Neural cell (in vitro differentiated cells): Measurements from ENCODE around the gene MBNL2. TPM values are rescaled to one million over a fixed set of nuclear protein-coding genes. Genes with fewer than 3 reads are reported as not detected.

Experiments
- H2AFZ ChIP-seq: fragments of 200-600, 300-800 bp; sonication (generic), shearing (Covaris generic); 2 replicates; pipeline ENCODE4 v1.6.0; 2014; ENCODE audit warnings: low read depth, mild to moderate bottlenecking, antibody characterized with exemption, low read length, moderate library complexity
- H3F3A ChIP-seq: fragments of 200-600 bp; shearing (Covaris generic); 2 replicates; pipeline ENCODE4 v1.6.1; 2016; ENCODE audit warnings: mild to moderate bottlenecking, moderate library complexity, mixed read lengths, antibody characterized with exemption, low read length; ENCODE audit not compliant: insufficient read depth, poor library complexity, severe bottlenecking
- H3K27ac ChIP-seq: fragments of 200-600, 300-800 bp; sonication (generic), shearing (Covaris generic); 2 replicates; pipeline ENCODE4 v1.5.1; 2014; ENCODE audit warnings: mild to moderate bottlenecking, low read length, moderate library complexity
- H3K27me3 ChIP-seq: fragments of 300-800, 200-600 bp; sonication (generic), shearing (Covaris generic); 2 replicates; pipeline ENCODE4 v1.6.0; 2014; ENCODE audit warnings: mild to moderate bottlenecking, low read depth, low read length, moderate library complexity; ENCODE audit not compliant: insufficient read depth
- H3K36me3 ChIP-seq: fragments of 300-800, 200-600 bp; sonication (generic), shearing (Covaris generic); 2 replicates; pipeline ENCODE4 v1.5.1; 2014; ENCODE audit warnings: mild to moderate bottlenecking, antibody characterized with exemption, low read length, moderate library complexity; ENCODE audit not compliant: insufficient read depth
- H3K4me2 ChIP-seq: fragments of 300-800, 200-600 bp; sonication (generic), shearing (Covaris generic); 2 replicates; pipeline ENCODE4 v1.6.0; 2014; ENCODE audit warnings: mild to moderate bottlenecking, low read length
- H3K4me3 ChIP-seq: fragments of 300-800, 200-600 bp; sonication (generic), shearing (Covaris generic); 2 replicates; pipeline ENCODE4 v1.5.1; 2014; ENCODE audit warnings: mild to moderate bottlenecking, low read length, moderate library complexity
- H3K79me2 ChIP-seq: fragments of 200-600 bp; shearing (Covaris generic); replicated peaks from 2 replicates; pipeline ENCODE4 v1.6.0; 2014; ENCODE audit warnings: mild to moderate bottlenecking, low read length, moderate library complexity; ENCODE audit not compliant: insufficient read depth
- H3K9ac ChIP-seq: fragments of 300-800, 200-600 bp; sonication (generic), shearing (Covaris generic); 2 replicates; pipeline ENCODE4 v1.6.1; 2016; ENCODE audit warnings: mild to moderate bottlenecking, low read length, mixed read lengths
- H3K9me2 ChIP-seq: fragments of 200-600 bp; shearing (Covaris generic); 2 replicates; pipeline ENCODE4 v1.6.1; 2016; ENCODE audit warnings: mild to moderate bottlenecking, low read length, mixed read lengths; ENCODE audit not compliant: insufficient read depth
- H3K9me3 ChIP-seq: fragments of 200-600, 300-800 bp; sonication (generic), shearing (Covaris generic); 2 replicates; pipeline ENCODE4 v1.6.1; 2016; ENCODE audit warnings: mild to moderate bottlenecking, mixed run types, low read length, moderate library complexity, mixed read lengths
- H4K20me1 ChIP-seq: fragments of 200-600 bp; shearing (Covaris generic); 2 replicates; pipeline ENCODE4 v1.6.1; 2016; ENCODE audit warnings: mild to moderate bottlenecking, mixed run types; ENCODE audit not compliant: insufficient read depth
- EP300 ChIP-seq: fragments of 450-650 bp; conservative IDR thresholded peaks from 2 replicates; pipeline ENCODE4 v1.6.1; 2014; ENCODE audit warnings: antibody characterized with exemption, mild to moderate bottlenecking, moderate library complexity; ENCODE audit not compliant: poor library complexity, severe bottlenecking
- EZH2 ChIP-seq: fragments of 200-600, 300-800 bp; shearing (Covaris generic), sonication (generic); IDR thresholded peaks from 2 replicates; pipeline ENCODE4 v1.6.1; 2014; ENCODE audit warnings: antibody characterized with exemption, low read length, borderline replicate concordance, mild to moderate bottlenecking; ENCODE audit not compliant: insufficient read depth, poor library complexity, severe bottlenecking
- MXI1 ChIP-seq: fragments of 450-650 bp; conservative IDR thresholded peaks from 2 replicates; pipeline ENCODE4 v1.6.1; 2014; ENCODE audit warnings: antibody characterized with exemption, mild to moderate bottlenecking; ENCODE audit not compliant: poor library complexity, severe bottlenecking
- POLR2AphosphoS5 ChIP-seq: IDR thresholded peaks from 2 replicates; pipeline ENCODE4 v1.6.1; 2012
- RAD21 ChIP-seq: fragments of 450-650 bp; conservative IDR thresholded peaks from 2 replicates; pipeline ENCODE4 v1.6.1; 2014; ENCODE audit warnings: antibody characterized with exemption, mild to moderate bottlenecking, moderate library complexity
- REST ChIP-seq: IDR thresholded peaks from 2 replicates; pipeline ENCODE4 v1.6.1; 2012; ENCODE audit warnings: borderline replicate concordance
- SMC3 ChIP-seq: fragments of 450-650 bp; conservative IDR thresholded peaks from 2 replicates; pipeline ENCODE4 v1.6.1; 2014; ENCODE audit warnings: antibody characterized with exemption, mild to moderate bottlenecking, moderate library complexity; ENCODE audit not compliant: poor library complexity
- TAF1 ChIP-seq: IDR thresholded peaks from 2 replicates; pipeline ENCODE4 v1.6.1; 2012; ENCODE audit warnings: low read depth
- polyA plus RNA-seq: library from polyadenylated mRNA; depleted of rRNA; stranded (reverse); fragments of >200 nt; gene quantifications from 2 replicates; pipeline ENCODE4 v1.2.3, GENCODE V29; 2014
- TF ChIP-seq, protein P1 (sequence below): fragments of 450-650 bp; IDR thresholded peaks from 2 replicates; pipeline ENCODE4 v1.5.1; 2014; ENCODE audit warnings: antibody characterized with exemption, mild to moderate bottlenecking, moderate library complexity; ENCODE audit not compliant: poor library complexity, severe bottlenecking

The MBNL2 gene
- polyA plus RNA-seq, 1 donor from 2014 or later, result 4.3 TPM

DNA sequence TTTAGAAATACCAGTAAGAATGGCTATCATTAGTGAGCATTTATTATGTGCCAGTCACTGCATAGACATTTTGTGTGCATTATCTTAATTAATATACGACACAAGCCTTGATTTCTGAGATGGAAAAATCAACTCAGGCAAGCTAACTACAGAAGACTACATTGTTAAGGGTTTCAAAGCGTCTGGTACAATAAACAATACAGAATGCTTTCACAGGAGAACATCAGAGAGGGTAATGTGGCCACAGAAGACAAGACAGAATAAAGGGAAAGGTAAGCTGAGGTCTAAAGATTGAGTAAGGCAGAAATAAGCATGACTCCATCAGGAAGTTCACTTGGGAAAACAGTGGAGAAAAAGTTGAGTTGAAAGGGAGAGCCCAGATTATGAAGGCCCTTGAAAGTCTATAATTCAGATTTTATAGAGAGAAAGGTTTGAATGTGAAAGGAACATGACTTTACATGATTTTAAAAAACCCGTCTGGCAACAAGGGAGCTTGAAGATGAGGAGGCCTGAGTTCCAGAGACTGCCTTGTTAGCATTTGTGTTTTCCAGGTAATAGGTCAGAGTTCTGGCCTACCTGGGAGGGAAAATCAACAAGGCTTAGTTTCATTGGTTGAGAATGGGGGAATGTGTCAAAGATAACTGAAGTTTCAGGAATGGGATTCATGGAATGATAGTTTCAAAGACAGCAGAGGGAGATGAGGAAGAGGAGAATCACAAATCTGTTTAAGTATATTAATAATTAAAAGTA is 1.8 kb upstream of the MBNL2 start:
- H3K4me2 ChIP-seq, result no peak overlapping the region
- no peaks in the 10 kb centered on the region for H3K36me3 ChIP-seq
- no peak overlapping the region for H3K9ac ChIP-seq
- peaks cover 13% of the 10 kb centered on the region for H3K79me2 ChIP-seq
- TF ChIP-seq POLR2AphosphoS5 (no peak), SMC3 (no peak), MXI1 (no peak), RAD21 (no peak), REST (no peak), EP300 (no peak)
- TF ChIP-seq, protein P1, sequence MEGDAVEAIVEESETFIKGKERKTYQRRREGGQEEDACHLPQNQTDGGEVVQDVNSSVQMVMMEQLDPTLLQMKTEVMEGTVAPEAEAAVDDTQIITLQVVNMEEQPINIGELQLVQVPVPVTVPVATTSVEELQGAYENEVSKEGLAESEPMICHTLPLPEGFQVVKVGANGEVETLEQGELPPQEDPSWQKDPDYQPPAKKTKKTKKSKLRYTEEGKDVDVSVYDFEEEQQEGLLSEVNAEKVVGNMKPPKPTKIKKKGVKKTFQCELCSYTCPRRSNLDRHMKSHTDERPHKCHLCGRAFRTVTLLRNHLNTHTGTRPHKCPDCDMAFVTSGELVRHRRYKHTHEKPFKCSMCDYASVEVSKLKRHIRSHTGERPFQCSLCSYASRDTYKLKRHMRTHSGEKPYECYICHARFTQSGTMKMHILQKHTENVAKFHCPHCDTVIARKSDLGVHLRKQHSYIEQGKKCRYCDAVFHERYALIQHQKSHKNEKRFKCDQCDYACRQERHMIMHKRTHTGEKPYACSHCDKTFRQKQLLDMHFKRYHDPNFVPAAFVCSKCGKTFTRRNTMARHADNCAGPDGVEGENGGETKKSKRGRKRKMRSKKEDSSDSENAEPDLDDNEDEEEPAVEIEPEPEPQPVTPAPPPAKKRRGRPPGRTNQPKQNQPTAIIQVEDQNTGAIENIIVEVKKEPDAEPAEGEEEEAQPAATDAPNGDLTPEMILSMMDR, result no peak
- no peak overlapping the region for H2AFZ ChIP-seq
- H3K27ac ChIP-seq, result no peak overlapping the region
- H3K9me2 ChIP-seq, result no peaks in the 10 kb centered on the region
- no peaks in the 10 kb centered on the region for H3K9me3 ChIP-seq
- H3K4me3 ChIP-seq, result no peak overlapping the region
- H3F3A ChIP-seq, result no peaks in the 10 kb centered on the region
- H3K27me3 ChIP-seq, result no peaks in the 10 kb centered on the region
- no peaks in the 10 kb centered on the region for H4K20me1 ChIP-seq

- Histone ChIP-seq H3K4me3 (no peak overlapping the region), H3K4me2 (no peak overlapping the region), H3K27me3 (no peaks in the 10 kb centered on the region), H3K9me2 (no peaks in the 10 kb centered on the region), H3K9ac (no peak overlapping the region), H3K79me2 (peaks cover 18% of the 10 kb centered on the region), H2AFZ (no peak overlapping the region), H3K27ac (peak overlapping the region; percentile 87), H3K9me3 (no peaks in the 10 kb centered on the region), H3K36me3 (no peaks in the 10 kb centered on the region), H4K20me1 (no peaks in the 10 kb centered on the region), H3F3A (no peaks in the 10 kb centered on the region)
- TF ChIP-seq TAF1, result no peak
- TF ChIP-seq EP300, result no peak
- TF ChIP-seq, protein P1, result no peak
- TF ChIP-seq SMC3, result no peak
- no peak for TF ChIP-seq EZH2
- TF ChIP-seq MXI1, result no peak
- no peak for TF ChIP-seq POLR2AphosphoS5
- no peak for TF ChIP-seq REST
- TF ChIP-seq RAD21, result no peak
Measured at GRCh38 chr13:97221046-97221445, 1.1 kb upstream of the MBNL2 start.
